Measurements from ENCODE around the gene ACTRT2.

DNA sequence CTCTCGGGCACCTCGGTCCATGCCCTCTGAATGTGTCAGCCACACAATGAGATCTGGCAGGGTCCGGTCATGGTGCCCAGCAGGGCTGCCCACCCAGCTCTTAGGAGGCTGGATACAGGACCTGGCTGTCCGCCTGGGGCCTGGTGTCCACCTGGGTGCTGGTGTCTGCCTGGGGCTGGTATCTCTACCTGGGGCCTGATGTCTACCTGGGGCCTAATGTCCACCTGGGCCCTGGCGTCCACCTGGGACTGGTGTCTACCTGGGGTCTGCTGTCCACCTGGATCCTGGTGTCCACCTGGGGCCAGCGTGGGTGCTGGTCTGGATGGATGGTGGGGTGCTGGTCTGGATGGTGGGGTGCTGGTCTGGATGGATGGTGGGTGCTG lies 45.1 kb upstream of the ACTRT2 start:
- TF ChIP-seq ZFP3 (CRISPR knock-in tag; IDR thresholded peaks at IDR 0.05) = no peak
- TF ChIP-seq, protein P1, sequence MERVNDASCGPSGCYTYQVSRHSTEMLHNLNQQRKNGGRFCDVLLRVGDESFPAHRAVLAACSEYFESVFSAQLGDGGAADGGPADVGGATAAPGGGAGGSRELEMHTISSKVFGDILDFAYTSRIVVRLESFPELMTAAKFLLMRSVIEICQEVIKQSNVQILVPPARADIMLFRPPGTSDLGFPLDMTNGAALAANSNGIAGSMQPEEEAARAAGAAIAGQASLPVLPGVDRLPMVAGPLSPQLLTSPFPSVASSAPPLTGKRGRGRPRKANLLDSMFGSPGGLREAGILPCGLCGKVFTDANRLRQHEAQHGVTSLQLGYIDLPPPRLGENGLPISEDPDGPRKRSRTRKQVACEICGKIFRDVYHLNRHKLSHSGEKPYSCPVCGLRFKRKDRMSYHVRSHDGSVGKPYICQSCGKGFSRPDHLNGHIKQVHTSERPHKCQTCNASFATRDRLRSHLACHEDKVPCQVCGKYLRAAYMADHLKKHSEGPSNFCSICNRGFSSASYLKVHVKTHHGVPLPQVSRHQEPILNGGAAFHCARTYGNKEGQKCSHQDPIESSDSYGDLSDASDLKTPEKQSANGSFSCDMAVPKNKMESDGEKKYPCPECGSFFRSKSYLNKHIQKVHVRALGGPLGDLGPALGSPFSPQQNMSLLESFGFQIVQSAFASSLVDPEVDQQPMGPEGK (CRISPR knock-in tag; IDR thresholded peaks at IDR 0.05; ENCODE audit: borderline replicate concordance) = no peak
- no peak for TF ChIP-seq ARNTL (CRISPR knock-in tag; IDR thresholded peaks at IDR 0.05; ENCODE audit: borderline replicate concordance, low read depth)
- no peak for TF ChIP-seq SNAI2 (CRISPR knock-in tag; IDR thresholded peaks at IDR 0.05)
- TF ChIP-seq CREB5 (CRISPR knock-in tag; IDR thresholded peaks at IDR 0.05; ENCODE audit: low read depth) = no peak
- TF ChIP-seq TOX (CRISPR knock-in tag; IDR thresholded peaks at IDR 0.05; ENCODE audit: borderline replicate concordance) = no peak
- TF ChIP-seq RARB (CRISPR knock-in tag; IDR thresholded peaks at IDR 0.05) = no peak
- TF ChIP-seq GLIS3 (CRISPR knock-in tag; IDR thresholded peaks at IDR 0.05) = no peak
- TF ChIP-seq, protein P2, sequence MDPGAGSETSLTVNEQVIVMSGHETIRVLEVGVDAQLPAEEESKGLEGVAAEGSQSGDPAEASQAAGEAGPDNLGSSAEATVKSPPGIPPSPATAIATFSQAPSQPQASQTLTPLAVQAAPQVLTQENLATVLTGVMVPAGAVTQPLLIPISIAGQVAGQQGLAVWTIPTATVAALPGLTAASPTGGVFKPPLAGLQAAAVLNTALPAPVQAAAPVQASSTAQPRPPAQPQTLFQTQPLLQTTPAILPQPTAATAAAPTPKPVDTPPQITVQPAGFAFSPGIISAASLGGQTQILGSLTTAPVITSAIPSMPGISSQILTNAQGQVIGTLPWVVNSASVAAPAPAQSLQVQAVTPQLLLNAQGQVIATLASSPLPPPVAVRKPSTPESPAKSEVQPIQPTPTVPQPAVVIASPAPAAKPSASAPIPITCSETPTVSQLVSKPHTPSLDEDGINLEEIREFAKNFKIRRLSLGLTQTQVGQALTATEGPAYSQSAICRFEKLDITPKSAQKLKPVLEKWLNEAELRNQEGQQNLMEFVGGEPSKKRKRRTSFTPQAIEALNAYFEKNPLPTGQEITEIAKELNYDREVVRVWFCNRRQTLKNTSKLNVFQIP (CRISPR knock-in tag; IDR thresholded peaks at IDR 0.05; ENCODE audit: borderline replicate concordance, low read depth) = no peak
- TF ChIP-seq ZFP30 (CRISPR knock-in tag; IDR thresholded peaks at IDR 0.05) = no peak
- TF ChIP-seq PPARA (CRISPR knock-in tag; IDR thresholded peaks at IDR 0.05; ENCODE audit: borderline replicate concordance) = no peak
- no peak for TF ChIP-seq ZNF70 (CRISPR knock-in tag; IDR thresholded peaks at IDR 0.05)

Measured in SK-N-SH treated with all-trans-retinoic acid at 6 μM for 48 hours (cell line).